Measurements from ENCODE around the gene NCOA7.

GRCh38 chr6:125759184-125759902 is 31.4 kb upstream of the NCOA7 start:
- TF ChIP-seq NFYB (CRISPR knock-in tag; conservative IDR thresholded peaks at IDR 0.05; ENCODE audit: low read depth) (no peak), OVOL2 (CRISPR knock-in tag; IDR thresholded peaks at IDR 0.05; ENCODE audit: borderline replicate concordance) (no peak), CTCF (IDR thresholded peaks at IDR 0.05) (peak; percentile 83), TEAD4 (CRISPR knock-in tag; IDR thresholded peaks at IDR 0.05) (no peak), RELA (CRISPR knock-in tag; IDR thresholded peaks at IDR 0.05; ENCODE audit: borderline replicate concordance) (no peak), PRRX2 (CRISPR knock-in tag; IDR thresholded peaks at IDR 0.05) (no peak)
- TF ChIP-seq, protein P1, sequence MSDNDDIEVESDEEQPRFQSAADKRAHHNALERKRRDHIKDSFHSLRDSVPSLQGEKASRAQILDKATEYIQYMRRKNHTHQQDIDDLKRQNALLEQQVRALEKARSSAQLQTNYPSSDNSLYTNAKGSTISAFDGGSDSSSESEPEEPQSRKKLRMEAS (CRISPR knock-in tag; IDR thresholded peaks at IDR 0.05): no peak
- TF ChIP-seq, protein P2, sequence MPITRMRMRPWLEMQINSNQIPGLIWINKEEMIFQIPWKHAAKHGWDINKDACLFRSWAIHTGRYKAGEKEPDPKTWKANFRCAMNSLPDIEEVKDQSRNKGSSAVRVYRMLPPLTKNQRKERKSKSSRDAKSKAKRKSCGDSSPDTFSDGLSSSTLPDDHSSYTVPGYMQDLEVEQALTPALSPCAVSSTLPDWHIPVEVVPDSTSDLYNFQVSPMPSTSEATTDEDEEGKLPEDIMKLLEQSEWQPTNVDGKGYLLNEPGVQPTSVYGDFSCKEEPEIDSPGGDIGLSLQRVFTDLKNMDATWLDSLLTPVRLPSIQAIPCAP (CRISPR knock-in tag; IDR thresholded peaks at IDR 0.05): no peak
